Nucleus accumbens (tissue), 56 donors: Measurements from ENCODE around the gene TMEM51.
"Not testable (repeated sequence)": the region's sequence is repeated elsewhere in the genome, so short reads cannot be mapped to it uniquely, and the experiment has no call there.

Experiments
- DNase-seq, 56 donors: peaks; one replicate each; lab custom pipeline; 2025; lab: John Stamatoyannopoulos, UW

The TMEM51 gene

GRCh38 chr1:15175324-15176094 lies 22.0 kb downstream of the TMEM51 start:
- not testable (repeated sequence) for DNase-seq

- no peak for DNase-seq
Observed at GRCh38 chr1:15176120-15176519, 22.6 kb downstream of the TMEM51 start.

GRCh38 chr1:15176898-15177665 lies 23.5 kb downstream of the TMEM51 start:
- no peak for DNase-seq

- DNase-seq: no peak
Observed at GRCh38 chr1:15177710-15178166, 24.2 kb downstream of the TMEM51 start.

- DNase-seq: peak in 1 of 56 donors; percentile 32
Observed at GRCh38 chr1:15178571-15179484, 25.3 kb downstream of the TMEM51 start.

- DNase-seq: no peak
Observed at GRCh38 chr1:15179485-15179883, 25.9 kb downstream of the TMEM51 start.

GRCh38 chr1:15180189-15180588 lies 26.6 kb downstream of the TMEM51 start:
- DNase-seq: peak in 53 of 56 donors; percentile 16 to 90 (median 72)

- DNase-seq: no peak
Observed at GRCh38 chr1:15180945-15181523, 27.5 kb downstream of the TMEM51 start.

- DNase-seq: no peak
Observed at GRCh38 chr1:15181564-15181963, 28.0 kb downstream of the TMEM51 start.

GRCh38 chr1:15184436-15185241 lies 31.1 kb downstream of the TMEM51 start:
- no peak for DNase-seq

- DNase-seq: no peak
Observed at GRCh38 chr1:15185617-15186016, 32.1 kb downstream of the TMEM51 start.

GRCh38 chr1:15186073-15186845 lies 32.7 kb downstream of the TMEM51 start:
- DNase-seq: no peak

GRCh38 chr1:15186846-15187151 lies 33.3 kb downstream of the TMEM51 start:
- no peak for DNase-seq

GRCh38 chr1:15187175-15188129 lies 33.9 kb downstream of the TMEM51 start:
- DNase-seq: no peak

- no peak for DNase-seq
Observed at GRCh38 chr1:15188130-15188524, 34.6 kb downstream of the TMEM51 start.

GRCh38 chr1:15188678-15189077 lies 35.1 kb downstream of the TMEM51 start:
- DNase-seq: no peak

GRCh38 chr1:15189692-15190370 lies 36.3 kb downstream of the TMEM51 start:
- DNase-seq: no peak
